ENCODE results near the gene NCKAP1.
"Not testable (repeated sequence)": the region's sequence is repeated elsewhere in the genome, so short reads cannot be mapped to it uniquely, and the experiment has no call there.

NCKAP1 gene

DNA sequence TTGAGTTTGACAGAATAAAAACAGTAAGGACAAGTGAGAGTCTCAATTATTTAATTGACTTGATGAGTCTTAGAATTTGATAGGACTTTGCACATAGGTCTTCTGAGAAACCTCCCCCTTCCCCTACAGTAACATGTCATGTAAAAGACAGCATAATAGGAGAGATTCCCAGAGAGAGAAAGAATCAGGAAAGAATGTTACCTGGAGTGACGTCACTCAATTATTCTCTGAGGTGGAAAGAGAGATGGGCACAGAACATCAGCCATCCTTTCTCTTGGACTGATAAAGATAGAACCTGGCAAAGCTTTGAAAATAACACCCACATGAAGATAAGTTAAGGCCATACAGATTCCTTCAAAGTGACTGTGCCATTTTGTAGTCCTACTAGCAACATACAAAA, 152.5 kb downstream of the NCKAP1 start:
- ATAC-seq = no peak
- TF ChIP-seq ARNTL (CRISPR knock-in tag; IDR thresholded peaks at IDR 0.05; ENCODE audit: borderline replicate concordance, low read depth) (no peak), ZC3H10 (CRISPR knock-in tag; IDR thresholded peaks at IDR 0.05) (no peak), ESRRG (CRISPR knock-in tag; IDR thresholded peaks at IDR 0.05) (no peak), ZFP30 (CRISPR knock-in tag; IDR thresholded peaks at IDR 0.05) (no peak), CSDC2 (CRISPR knock-in tag; IDR thresholded peaks at IDR 0.05) (no peak), ISL1 (CRISPR knock-in tag; IDR thresholded peaks at IDR 0.05) (no peak), GLIS3 (CRISPR knock-in tag; IDR thresholded peaks at IDR 0.05) (no peak), ZFP3 (CRISPR knock-in tag; IDR thresholded peaks at IDR 0.05) (no peak), BACH2 (CRISPR knock-in tag; IDR thresholded peaks at IDR 0.05; ENCODE audit: borderline replicate concordance) (no peak), ZNF70 (CRISPR knock-in tag; IDR thresholded peaks at IDR 0.05) (no peak), ZNF565 (CRISPR knock-in tag; conservative IDR thresholded peaks at IDR 0.05; ENCODE audit: low read depth) (no peak)

DNA sequence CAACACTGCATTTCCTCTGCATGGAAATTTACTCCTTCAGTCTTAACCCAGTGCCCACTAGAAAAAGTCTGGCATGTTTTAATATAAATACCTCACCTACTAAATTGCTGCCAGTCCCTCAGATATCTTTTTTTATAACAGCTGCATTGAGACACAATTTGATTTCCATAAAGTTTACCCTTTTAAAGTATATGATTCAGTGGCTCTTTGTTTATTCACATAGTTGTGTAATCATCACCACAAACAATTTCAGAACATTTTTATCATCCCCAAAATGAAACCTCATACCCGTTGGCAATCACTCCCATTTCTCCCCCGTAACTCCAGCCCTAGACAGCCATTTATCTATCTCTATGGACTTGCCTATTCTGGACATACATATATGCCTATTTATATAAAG, 154.8 kb downstream of the NCKAP1 start:
- TF ChIP-seq PPARA (CRISPR knock-in tag; IDR thresholded peaks at IDR 0.05; ENCODE audit: borderline replicate concordance) (no peak), TOX (CRISPR knock-in tag; IDR thresholded peaks at IDR 0.05; ENCODE audit: borderline replicate concordance) (no peak), ZNF565 (CRISPR knock-in tag; conservative IDR thresholded peaks at IDR 0.05; ENCODE audit: low read depth) (no peak), ZNF70 (CRISPR knock-in tag; IDR thresholded peaks at IDR 0.05) (no peak), ZFP3 (CRISPR knock-in tag; IDR thresholded peaks at IDR 0.05) (no peak)
- TF ChIP-seq, protein P1, sequence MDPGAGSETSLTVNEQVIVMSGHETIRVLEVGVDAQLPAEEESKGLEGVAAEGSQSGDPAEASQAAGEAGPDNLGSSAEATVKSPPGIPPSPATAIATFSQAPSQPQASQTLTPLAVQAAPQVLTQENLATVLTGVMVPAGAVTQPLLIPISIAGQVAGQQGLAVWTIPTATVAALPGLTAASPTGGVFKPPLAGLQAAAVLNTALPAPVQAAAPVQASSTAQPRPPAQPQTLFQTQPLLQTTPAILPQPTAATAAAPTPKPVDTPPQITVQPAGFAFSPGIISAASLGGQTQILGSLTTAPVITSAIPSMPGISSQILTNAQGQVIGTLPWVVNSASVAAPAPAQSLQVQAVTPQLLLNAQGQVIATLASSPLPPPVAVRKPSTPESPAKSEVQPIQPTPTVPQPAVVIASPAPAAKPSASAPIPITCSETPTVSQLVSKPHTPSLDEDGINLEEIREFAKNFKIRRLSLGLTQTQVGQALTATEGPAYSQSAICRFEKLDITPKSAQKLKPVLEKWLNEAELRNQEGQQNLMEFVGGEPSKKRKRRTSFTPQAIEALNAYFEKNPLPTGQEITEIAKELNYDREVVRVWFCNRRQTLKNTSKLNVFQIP (CRISPR knock-in tag; IDR thresholded peaks at IDR 0.05; ENCODE audit: borderline replicate concordance, low read depth) = no peak
- TF ChIP-seq, protein P2, sequence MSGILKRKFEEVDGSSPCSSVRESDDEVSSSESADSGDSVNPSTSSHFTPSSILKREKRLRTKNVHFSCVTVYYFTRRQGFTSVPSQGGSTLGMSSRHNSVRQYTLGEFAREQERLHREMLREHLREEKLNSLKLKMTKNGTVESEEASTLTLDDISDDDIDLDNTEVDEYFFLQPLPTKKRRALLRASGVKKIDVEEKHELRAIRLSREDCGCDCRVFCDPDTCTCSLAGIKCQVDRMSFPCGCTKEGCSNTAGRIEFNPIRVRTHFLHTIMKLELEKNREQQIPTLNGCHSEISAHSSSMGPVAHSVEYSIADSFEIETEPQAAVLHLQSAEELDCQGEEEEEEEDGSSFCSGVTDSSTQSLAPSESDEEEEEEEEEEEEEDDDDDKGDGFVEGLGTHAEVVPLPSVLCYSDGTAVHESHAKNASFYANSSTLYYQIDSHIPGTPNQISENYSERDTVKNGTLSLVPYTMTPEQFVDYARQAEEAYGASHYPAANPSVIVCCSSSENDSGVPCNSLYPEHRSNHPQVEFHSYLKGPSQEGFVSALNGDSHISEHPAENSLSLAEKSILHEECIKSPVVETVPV (CRISPR knock-in tag; IDR thresholded peaks at IDR 0.05) = no peak
- TF ChIP-seq, protein P3, sequence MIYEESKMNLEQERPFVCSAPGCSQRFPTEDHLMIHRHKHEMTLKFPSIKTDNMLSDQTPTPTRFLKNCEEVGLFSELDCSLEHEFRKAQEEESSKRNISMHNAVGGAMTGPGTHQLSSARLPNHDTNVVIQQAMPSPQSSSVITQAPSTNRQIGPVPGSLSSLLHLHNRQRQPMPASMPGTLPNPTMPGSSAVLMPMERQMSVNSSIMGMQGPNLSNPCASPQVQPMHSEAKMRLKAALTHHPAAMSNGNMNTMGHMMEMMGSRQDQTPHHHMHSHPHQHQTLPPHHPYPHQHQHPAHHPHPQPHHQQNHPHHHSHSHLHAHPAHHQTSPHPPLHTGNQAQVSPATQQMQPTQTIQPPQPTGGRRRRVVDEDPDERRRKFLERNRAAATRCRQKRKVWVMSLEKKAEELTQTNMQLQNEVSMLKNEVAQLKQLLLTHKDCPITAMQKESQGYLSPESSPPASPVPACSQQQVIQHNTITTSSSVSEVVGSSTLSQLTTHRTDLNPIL (CRISPR knock-in tag; IDR thresholded peaks at IDR 0.05; ENCODE audit: low read depth) = no peak
- TF ChIP-seq, protein P4, sequence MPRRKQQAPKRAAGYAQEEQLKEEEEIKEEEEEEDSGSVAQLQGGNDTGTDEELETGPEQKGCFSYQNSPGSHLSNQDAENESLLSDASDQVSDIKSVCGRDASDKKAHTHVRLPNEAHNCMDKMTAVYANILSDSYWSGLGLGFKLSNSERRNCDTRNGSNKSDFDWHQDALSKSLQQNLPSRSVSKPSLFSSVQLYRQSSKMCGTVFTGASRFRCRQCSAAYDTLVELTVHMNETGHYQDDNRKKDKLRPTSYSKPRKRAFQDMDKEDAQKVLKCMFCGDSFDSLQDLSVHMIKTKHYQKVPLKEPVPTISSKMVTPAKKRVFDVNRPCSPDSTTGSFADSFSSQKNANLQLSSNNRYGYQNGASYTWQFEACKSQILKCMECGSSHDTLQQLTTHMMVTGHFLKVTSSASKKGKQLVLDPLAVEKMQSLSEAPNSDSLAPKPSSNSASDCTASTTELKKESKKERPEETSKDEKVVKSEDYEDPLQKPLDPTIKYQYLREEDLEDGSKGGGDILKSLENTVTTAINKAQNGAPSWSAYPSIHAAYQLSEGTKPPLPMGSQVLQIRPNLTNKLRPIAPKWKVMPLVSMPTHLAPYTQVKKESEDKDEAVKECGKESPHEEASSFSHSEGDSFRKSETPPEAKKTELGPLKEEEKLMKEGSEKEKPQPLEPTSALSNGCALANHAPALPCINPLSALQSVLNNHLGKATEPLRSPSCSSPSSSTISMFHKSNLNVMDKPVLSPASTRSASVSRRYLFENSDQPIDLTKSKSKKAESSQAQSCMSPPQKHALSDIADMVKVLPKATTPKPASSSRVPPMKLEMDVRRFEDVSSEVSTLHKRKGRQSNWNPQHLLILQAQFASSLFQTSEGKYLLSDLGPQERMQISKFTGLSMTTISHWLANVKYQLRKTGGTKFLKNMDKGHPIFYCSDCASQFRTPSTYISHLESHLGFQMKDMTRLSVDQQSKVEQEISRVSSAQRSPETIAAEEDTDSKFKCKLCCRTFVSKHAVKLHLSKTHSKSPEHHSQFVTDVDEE (CRISPR knock-in tag; IDR thresholded peaks at IDR 0.05) = no peak
- no peak for ATAC-seq

DNA sequence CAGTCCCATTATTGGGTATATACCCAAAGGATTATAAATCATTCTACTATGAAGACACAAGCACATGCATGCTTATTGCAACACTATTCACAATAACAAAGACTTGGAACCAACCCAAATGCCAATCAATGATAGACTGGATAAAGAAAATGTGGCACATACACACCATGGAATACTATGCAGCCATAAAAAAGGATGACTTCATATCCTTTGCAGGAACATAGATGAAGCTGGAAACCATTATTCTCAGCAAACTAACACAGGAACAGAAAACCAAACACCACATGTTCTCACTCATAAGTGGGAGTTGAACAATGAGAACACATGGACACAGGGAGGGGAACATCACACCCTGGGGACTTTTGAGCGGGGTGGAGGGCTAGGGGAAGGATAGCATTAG, 158.2 kb downstream of the NCKAP1 start:
- ATAC-seq = not testable (repeated sequence)

DNA sequence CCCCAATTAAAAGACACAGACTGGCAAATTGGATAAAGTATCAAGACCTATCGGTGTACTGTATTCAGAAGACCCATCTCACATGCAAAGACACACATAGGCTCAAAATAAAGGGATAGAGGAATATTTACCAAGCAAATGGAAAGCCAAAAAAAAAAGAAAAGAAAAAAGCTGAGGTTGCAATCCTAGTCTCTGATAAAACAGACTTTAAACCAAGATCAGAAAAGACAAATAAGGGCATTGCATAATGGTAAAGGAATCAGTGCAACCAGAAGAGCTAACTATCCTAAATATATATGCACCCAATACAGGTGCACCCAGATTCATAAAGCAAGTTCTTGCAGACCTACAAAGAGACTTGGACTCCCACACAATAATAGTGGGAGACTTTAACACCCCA, 161.6 kb downstream of the NCKAP1 start:
- ATAC-seq = not testable (repeated sequence)

DNA sequence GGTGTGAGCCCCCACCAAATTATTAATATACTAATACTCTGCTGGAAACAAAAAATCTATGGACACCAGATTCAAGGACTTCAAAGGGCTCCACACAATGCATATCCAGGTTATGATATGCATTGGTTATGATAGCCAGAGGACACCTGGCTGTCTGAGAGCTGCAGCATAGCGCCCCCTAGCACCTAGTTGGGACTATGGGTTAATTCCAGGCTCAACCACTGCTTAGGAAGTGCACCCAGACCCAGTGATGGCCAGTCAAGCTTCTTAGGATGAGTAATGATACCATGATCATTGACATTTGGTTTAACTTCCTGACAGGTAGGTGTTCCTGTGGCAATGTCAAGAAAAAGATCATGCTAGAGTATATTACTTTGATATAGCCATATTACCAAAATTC, 168.0 kb downstream of the NCKAP1 start:
- ATAC-seq = no peak
- TF ChIP-seq ARNTL (CRISPR knock-in tag; IDR thresholded peaks at IDR 0.05; ENCODE audit: borderline replicate concordance, low read depth) (no peak), TOX (CRISPR knock-in tag; IDR thresholded peaks at IDR 0.05; ENCODE audit: borderline replicate concordance) (no peak), ZFP3 (CRISPR knock-in tag; IDR thresholded peaks at IDR 0.05) (no peak), ZNF8 (CRISPR knock-in tag; IDR thresholded peaks at IDR 0.05) (no peak), ZNF70 (CRISPR knock-in tag; IDR thresholded peaks at IDR 0.05) (no peak), ISL1 (CRISPR knock-in tag; IDR thresholded peaks at IDR 0.05) (no peak), ESRRG (CRISPR knock-in tag; IDR thresholded peaks at IDR 0.05) (no peak), OSR1 (CRISPR knock-in tag; IDR thresholded peaks at IDR 0.05) (no peak)
- TF ChIP-seq, protein P2 (CRISPR knock-in tag; IDR thresholded peaks at IDR 0.05) = no peak
- TF ChIP-seq, protein P5, sequence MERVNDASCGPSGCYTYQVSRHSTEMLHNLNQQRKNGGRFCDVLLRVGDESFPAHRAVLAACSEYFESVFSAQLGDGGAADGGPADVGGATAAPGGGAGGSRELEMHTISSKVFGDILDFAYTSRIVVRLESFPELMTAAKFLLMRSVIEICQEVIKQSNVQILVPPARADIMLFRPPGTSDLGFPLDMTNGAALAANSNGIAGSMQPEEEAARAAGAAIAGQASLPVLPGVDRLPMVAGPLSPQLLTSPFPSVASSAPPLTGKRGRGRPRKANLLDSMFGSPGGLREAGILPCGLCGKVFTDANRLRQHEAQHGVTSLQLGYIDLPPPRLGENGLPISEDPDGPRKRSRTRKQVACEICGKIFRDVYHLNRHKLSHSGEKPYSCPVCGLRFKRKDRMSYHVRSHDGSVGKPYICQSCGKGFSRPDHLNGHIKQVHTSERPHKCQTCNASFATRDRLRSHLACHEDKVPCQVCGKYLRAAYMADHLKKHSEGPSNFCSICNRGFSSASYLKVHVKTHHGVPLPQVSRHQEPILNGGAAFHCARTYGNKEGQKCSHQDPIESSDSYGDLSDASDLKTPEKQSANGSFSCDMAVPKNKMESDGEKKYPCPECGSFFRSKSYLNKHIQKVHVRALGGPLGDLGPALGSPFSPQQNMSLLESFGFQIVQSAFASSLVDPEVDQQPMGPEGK (CRISPR knock-in tag; IDR thresholded peaks at IDR 0.05; ENCODE audit: borderline replicate concordance) = no peak
- TF ChIP-seq, protein P4 (CRISPR knock-in tag; IDR thresholded peaks at IDR 0.05) = no peak
